A549 (cell line): Measurements from ENCODE around the gene TSPAN15. TPM values are rescaled to one million over a fixed set of nuclear protein-coding genes. Genes with fewer than 3 reads are reported as not detected.

ENCODE experiments used
- ATAC-seq, 2 experiments: fragments of 200-7000 bp in 1 of 2; fragments of >200 bp in 1 of 2; cut with Nextera tagmentation in 1 of 2; cut with Tn5 transposase in 1 of 2; 3 replicates each; pipeline versions ENCODE4 v1.8.0 to v1.9.1; 2018 to 2020; ENCODE audit warnings: mild to moderate bottlenecking in 1 of 2, moderate library complexity in 1 of 2
- CTCF ChIA-PET: fragments of 300-600 bp; sonication (Branson Sonifier 250); formaldehyde crosslinking; extraction: SDS; loops from one replicate; lab custom pipeline; 2021; ENCODE audit warnings: antibody characterized with exemption, inconsistent platforms; lab: Yijun Ruan, JAX
- POLR2A ChIA-PET: fragments of 350-600 bp; formaldehyde crosslinking; extraction: SDS; loops from one replicate; lab custom pipeline; 2021; ENCODE audit warnings: antibody characterized with exemption, inconsistent platforms; lab: Yijun Ruan, JAX
- DNase-seq, 2 experiments: peaks; one replicate each; pipeline versions ENCODE4 v3.0.0 to v3.0.0-alpha.2; 2011 to 2016; ENCODE audit warnings: low read depth in 1 of 2, low spot score in 1 of 2
- FAIRE-seq: peaks from 2 replicates; lab custom pipeline; 2011; peaks lifted over from hg19 to GRCh38; lab: Jason Lieb, UNC
- H3K27ac ChIP-seq, 2 experiments: fragments of >200 bp; sonication (Bioruptor Twin); formaldehyde crosslinking; 3 replicates each; pipeline ENCODE4 v1.5.1; 2016 to 2017
- H3K4me1 ChIP-seq: fragments of >200 bp; sonication (Bioruptor Twin); formaldehyde crosslinking; 3 replicates; pipeline ENCODE4 v1.6.1; 2016
- H3K4me2 ChIP-seq: fragments of >200 bp; sonication (Bioruptor Twin); formaldehyde crosslinking; 3 replicates; pipeline ENCODE4 v1.6.1; 2016
- H3K4me3 ChIP-seq: fragments of >200 bp; sonication (Bioruptor Twin); formaldehyde crosslinking; 3 replicates; pipeline ENCODE4 v1.5.1; 2016
- H3K9me3 ChIP-seq: fragments of >200 bp; sonication (Bioruptor Twin); formaldehyde crosslinking; 3 replicates; pipeline ENCODE4 v1.6.1; 2016
- CBX2 ChIP-seq: fragments of 200-600 bp; sonication (generic); IDR thresholded peaks from 2 replicates; pipeline ENCODE4 v1.6.1; 2016; ENCODE audit warnings: low read depth, mild to moderate bottlenecking, borderline replicate concordance
- E2F6 ChIP-seq: IDR thresholded peaks from 2 replicates; pipeline ENCODE4 v1.6.1; 2012; ENCODE audit warnings: low read depth, borderline replicate concordance
- EHF ChIP-seq: fragments of 250-450 bp; sonication (Bioruptor Pico); IDR thresholded peaks from 2 replicates; pipeline ENCODE4 v1.5.0; 2020; ENCODE audit warnings: mild to moderate bottlenecking
- EHMT2 ChIP-seq: fragments of 200-600 bp; sonication (generic); IDR thresholded peaks from 2 replicates; pipeline ENCODE4 v1.6.1; 2016; ENCODE audit warnings: antibody characterized with exemption, low read depth, mild to moderate bottlenecking, moderate library complexity
- EP300 ChIP-seq, 2 experiments: fragments of >200 bp; sonication (Bioruptor Twin); formaldehyde crosslinking; IDR thresholded peaks; 2 replicates in 1 of 2; 3 replicates in 1 of 2; pipeline ENCODE4 v1.6.1; 2016 to 2017
- FOSB ChIP-seq: fragments of 250-450 bp; sonication (Bioruptor Pico); IDR thresholded peaks from 2 replicates; pipeline ENCODE4 v1.5.0; 2020; ENCODE audit warnings: mild to moderate bottlenecking, moderate library complexity
- FOXS1 ChIP-seq: fragments of 250-450 bp; sonication (Bioruptor Pico); IDR thresholded peaks from 2 replicates; pipeline ENCODE4 v1.5.0; 2020; ENCODE audit warnings: mild to moderate bottlenecking, moderate library complexity
- HDAC2 ChIP-seq: fragments of 200-600 bp; sonication (generic); IDR thresholded peaks from 2 replicates; pipeline ENCODE4 v1.6.1; 2016
- HEYL ChIP-seq: fragments of 250-450 bp; sonication (Bioruptor Pico); IDR thresholded peaks from 2 replicates; pipeline ENCODE4 v1.8.0; 2021; ENCODE audit warnings: mild to moderate bottlenecking, moderate library complexity
- HMGXB4 ChIP-seq: fragments of 250-450 bp; sonication (Bioruptor Pico); IDR thresholded peaks from 2 replicates; pipeline ENCODE4 v1.5.0; 2021; ENCODE audit warnings: mild to moderate bottlenecking, moderate library complexity, borderline replicate concordance
- HOXB13 ChIP-seq: fragments of 250-450 bp; sonication (Bioruptor Pico); IDR thresholded peaks from 2 replicates; pipeline ENCODE4 v1.5.0; 2020; ENCODE audit warnings: low read depth, mild to moderate bottlenecking, moderate library complexity
- JUN ChIP-seq, 2 experiments: fragments of >200 bp; sonication (Bioruptor Twin); formaldehyde crosslinking; IDR thresholded peaks; 2 replicates in 1 of 2; 3 replicates in 1 of 2; pipeline ENCODE4 v1.6.1; 2016 to 2017
- KDM5A ChIP-seq: fragments of 200-600 bp; sonication (generic); IDR thresholded peaks from 2 replicates; pipeline ENCODE4 v1.6.1; 2016; ENCODE audit warnings: antibody characterized with exemption, mild to moderate bottlenecking
- MAZ ChIP-seq: fragments of 150-350 bp; IDR thresholded peaks from 2 replicates; pipeline ENCODE4 v1.6.1; 2014; ENCODE audit warnings: antibody characterized with exemption, low read depth, low read length, borderline replicate concordance
- POLR2AphosphoS2 ChIP-seq: conservative IDR thresholded peaks from 2 replicates; pipeline ENCODE4 v1.6.1; 2012; ENCODE audit warnings: low read length, improper control_type of control experiment, inconsistent platforms
- RNF2 ChIP-seq: fragments of 200-600 bp; sonication (generic); IDR thresholded peaks from 2 replicates; pipeline ENCODE4 v1.6.1; 2016; ENCODE audit warnings: low read depth, mild to moderate bottlenecking, antibody characterized with exemption, moderate library complexity, borderline replicate concordance
- ZC3H11A ChIP-seq: fragments of 450-650 bp; IDR thresholded peaks from 2 replicates; pipeline ENCODE4 v1.6.1; 2014; ENCODE audit warnings: antibody characterized with exemption, mild to moderate bottlenecking
- ZFP36 ChIP-seq: fragments of 450-650 bp; IDR thresholded peaks from 2 replicates; pipeline ENCODE4 v1.6.1; 2014; ENCODE audit warnings: borderline replicate concordance; ENCODE audit not compliant: partially characterized antibody
- ZNF302 ChIP-seq: fragments of 250-450 bp; sonication (Bioruptor Pico); IDR thresholded peaks from 2 replicates; pipeline ENCODE4 v1.9.0; 2021; ENCODE audit warnings: inconsistent platforms, mild to moderate bottlenecking, moderate library complexity
- WGBS: methylation state at CpG from one replicate; pipeline ENCODE4 v1.1.6; 2017; ENCODE audit errors: missing lambda C conversion rate; 5-methylcytosine and 5-hydroxymethylcytosine counted together
- polyA plus RNA-seq, 4 experiments: library from polyadenylated mRNA; depleted of rRNA in 3 of 4; stranded (reverse); fragments of >200 nt; fragmentation: RNase III in 1 of 4; extraction: RNeasy Plus Mini Kit Qiagen cat#74134 plus additional on column Dnase treatment in 1 of 4; gene quantifications; 2 replicates in 3 of 4; 3 replicates in 1 of 4; pipeline ENCODE4 v1.2.3, GENCODE V29; 2011 to 2017
- TF ChIP-seq, protein P1 (sequence below): fragments of 150-350 bp; IDR thresholded peaks from 2 replicates; pipeline ENCODE4 v1.6.1; 2014; ENCODE audit warnings: low read depth, mild to moderate bottlenecking, low read length
- TF ChIP-seq, protein P2 (sequence below): fragments of 450-650 bp; IDR thresholded peaks from 2 replicates; pipeline ENCODE4 v1.6.1; 2014; ENCODE audit warnings: antibody characterized with exemption
- TF ChIP-seq, protein P3 (sequence below): fragments of >200 bp; sonication (Bioruptor Twin); formaldehyde crosslinking; IDR thresholded peaks from 2 replicates; pipeline ENCODE4 v1.6.1; 2016
- TF ChIP-seq, protein P4 (sequence below): IDR thresholded peaks from 2 replicates; pipeline ENCODE4 v1.6.1; 2012
- TF ChIP-seq, protein P5 (sequence below): IDR thresholded peaks from 2 replicates; pipeline ENCODE4 v1.6.1; 2012

Gene TSPAN15
- polyA plus RNA-seq, 2 of the 4 experiments (the other 2 are of a cell fraction), result 49.3 to 89.6 TPM

DNA sequence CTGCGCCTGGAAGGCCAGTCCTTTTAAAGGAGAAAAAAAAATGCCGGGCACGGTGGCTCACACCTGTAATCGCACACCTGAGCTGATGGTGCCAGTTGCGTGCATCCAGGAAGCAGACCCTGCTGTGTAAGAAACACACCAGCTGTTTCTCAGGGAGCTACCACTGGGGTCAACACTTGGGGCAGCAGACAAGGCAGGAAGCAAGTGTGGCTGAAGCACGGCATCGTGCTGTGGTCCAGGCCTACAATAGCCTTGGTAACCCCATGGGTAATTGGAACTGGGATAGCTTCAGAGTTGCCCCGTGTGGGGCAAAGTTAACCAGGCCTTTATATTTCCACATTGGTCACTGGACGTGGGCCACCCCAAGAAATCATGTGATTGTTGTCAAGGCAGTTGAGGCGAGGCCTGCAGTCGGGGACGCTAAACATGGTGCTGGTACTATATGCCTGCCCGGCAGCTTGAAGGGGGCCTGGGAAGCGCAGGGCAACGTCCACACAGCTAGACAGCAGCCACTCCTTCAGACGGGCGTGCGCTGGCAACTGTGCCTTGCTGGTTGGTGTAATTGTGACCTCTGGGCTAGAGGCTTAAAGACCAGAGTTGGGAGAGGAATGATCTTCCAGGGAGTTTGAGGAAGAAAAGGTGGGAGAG, 32.0 kb upstream of the TSPAN15 start:
- no peak overlapping the region for H3K27ac ChIP-seq
- 92% methylated on average over 18 of the region's 18 CpGs for WGBS
- H3K4me2 ChIP-seq, result no peak overlapping the region
- no peaks in the 10 kb centered on the region for H3K9me3 ChIP-seq
- DNase-seq (no peak), ATAC-seq (no peak), FAIRE-seq (no peak)
- CTCF ChIA-PET, result interaction anchor here (0.9 to 5.5 kb wide), 12 partner anchors 8 to 368 kb away, joined by 3 to 44 read pairs (median 7); partner anchors contain the start of gene TSPAN15
- H3K4me1 ChIP-seq, result peaks cover 11% of the 10 kb centered on the region
- POLR2A ChIA-PET, result no interaction called here
- no peak for TF ChIP-seq EHMT2
- no peak overlapping the region for H3K4me3 ChIP-seq

GRCh38 chr10:69419744-69420126, 31.5 kb upstream of the TSPAN15 start:
- H3K27ac ChIP-seq, result no peak overlapping the region
- TF ChIP-seq, protein P1, sequence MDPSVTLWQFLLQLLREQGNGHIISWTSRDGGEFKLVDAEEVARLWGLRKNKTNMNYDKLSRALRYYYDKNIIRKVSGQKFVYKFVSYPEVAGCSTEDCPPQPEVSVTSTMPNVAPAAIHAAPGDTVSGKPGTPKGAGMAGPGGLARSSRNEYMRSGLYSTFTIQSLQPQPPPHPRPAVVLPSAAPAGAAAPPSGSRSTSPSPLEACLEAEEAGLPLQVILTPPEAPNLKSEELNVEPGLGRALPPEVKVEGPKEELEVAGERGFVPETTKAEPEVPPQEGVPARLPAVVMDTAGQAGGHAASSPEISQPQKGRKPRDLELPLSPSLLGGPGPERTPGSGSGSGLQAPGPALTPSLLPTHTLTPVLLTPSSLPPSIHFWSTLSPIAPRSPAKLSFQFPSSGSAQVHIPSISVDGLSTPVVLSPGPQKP, result no peak
- TF ChIP-seq CBX2 (no peak), EP300 (IDR thresholded peaks at IDR 0.05) (no peak), JUN (IDR thresholded peaks at IDR 0.05) (no peak), FOSB (CRISPR knock-in tag) (no peak), HEYL (CRISPR knock-in tag) (no peak), KDM5A (no peak), HOXB13 (CRISPR knock-in tag) (no peak), HDAC2 (no peak), EHMT2 (no peak), RNF2 (no peak), ZFP36 (no peak)
- TF ChIP-seq, protein P2, sequence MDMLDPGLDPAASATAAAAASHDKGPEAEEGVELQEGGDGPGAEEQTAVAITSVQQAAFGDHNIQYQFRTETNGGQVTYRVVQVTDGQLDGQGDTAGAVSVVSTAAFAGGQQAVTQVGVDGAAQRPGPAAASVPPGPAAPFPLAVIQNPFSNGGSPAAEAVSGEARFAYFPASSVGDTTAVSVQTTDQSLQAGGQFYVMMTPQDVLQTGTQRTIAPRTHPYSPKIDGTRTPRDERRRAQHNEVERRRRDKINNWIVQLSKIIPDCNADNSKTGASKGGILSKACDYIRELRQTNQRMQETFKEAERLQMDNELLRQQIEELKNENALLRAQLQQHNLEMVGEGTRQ, result no peak
- TF ChIP-seq, protein P3, sequence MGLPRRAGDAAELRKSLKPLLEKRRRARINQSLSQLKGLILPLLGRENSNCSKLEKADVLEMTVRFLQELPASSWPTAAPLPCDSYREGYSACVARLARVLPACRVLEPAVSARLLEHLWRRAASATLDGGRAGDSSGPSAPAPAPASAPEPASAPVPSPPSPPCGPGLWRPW, result no peak
- TF ChIP-seq, protein P4, sequence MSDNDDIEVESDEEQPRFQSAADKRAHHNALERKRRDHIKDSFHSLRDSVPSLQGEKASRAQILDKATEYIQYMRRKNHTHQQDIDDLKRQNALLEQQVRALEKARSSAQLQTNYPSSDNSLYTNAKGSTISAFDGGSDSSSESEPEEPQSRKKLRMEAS, result no peak
- TF ChIP-seq, protein P5, sequence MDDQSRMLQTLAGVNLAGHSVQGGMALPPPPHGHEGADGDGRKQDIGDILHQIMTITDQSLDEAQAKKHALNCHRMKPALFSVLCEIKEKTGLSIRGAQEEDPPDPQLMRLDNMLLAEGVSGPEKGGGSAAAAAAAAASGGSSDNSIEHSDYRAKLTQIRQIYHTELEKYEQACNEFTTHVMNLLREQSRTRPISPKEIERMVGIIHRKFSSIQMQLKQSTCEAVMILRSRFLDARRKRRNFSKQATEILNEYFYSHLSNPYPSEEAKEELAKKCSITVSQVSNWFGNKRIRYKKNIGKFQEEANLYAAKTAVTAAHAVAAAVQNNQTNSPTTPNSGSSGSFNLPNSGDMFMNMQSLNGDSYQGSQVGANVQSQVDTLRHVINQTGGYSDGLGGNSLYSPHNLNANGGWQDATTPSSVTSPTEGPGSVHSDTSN, result no peak
- H3K9me3 ChIP-seq, result no peaks in the 10 kb centered on the region
- ChIA-PET POLR2A (no interaction called here), CTCF (interaction anchor here (1.3 to 5.5 kb wide), 7 partner anchors 8 to 224 kb away, joined by 4 to 44 read pairs (median 8); partner anchors contain the start of gene TSPAN15)
- 89% methylated on average over 11 of the region's 11 CpGs for WGBS
- no peak overlapping the region for H3K4me2 ChIP-seq
- no peak for DNase-seq
- H3K4me3 ChIP-seq, result no peak overlapping the region
- no peak for ATAC-seq
- no peak for FAIRE-seq
- peaks cover 11% of the 10 kb centered on the region for H3K4me1 ChIP-seq

GRCh38 chr10:69421611-69422308, 29.5 kb upstream of the TSPAN15 start:
- no peak overlapping the region for H3K4me3 ChIP-seq
- H3K9me3 ChIP-seq, result no peaks in the 10 kb centered on the region
- no peak for DNase-seq
- CTCF ChIA-PET, result interaction anchor here (1.2 to 5.4 kb wide), 5 partner anchors 14 to 222 kb away, joined by 3 to 31 read pairs (median 23); no protein-coding TSS in a partner anchor
- POLR2A ChIA-PET, result no interaction called here
- no peak for ATAC-seq
- 80% methylated on average over 13 of the region's 13 CpGs for WGBS
- FAIRE-seq, result no peak
- H3K4me1 ChIP-seq, result peaks cover 24% of the 10 kb centered on the region
- no peak overlapping the region for H3K4me2 ChIP-seq
- H3K27ac ChIP-seq, result no peak overlapping the region
- TF ChIP-seq EHMT2 (no peak), ZNF302 (CRISPR knock-in tag) (no peak), FOXS1 (no peak), POLR2AphosphoS2 (no peak), HMGXB4 (CRISPR knock-in tag) (no peak), ZFP36 (no peak), CBX2 (no peak), E2F6 (no peak), MAZ (no peak), HOXB13 (CRISPR knock-in tag) (no peak), EHF (no peak), HDAC2 (no peak), ZC3H11A (no peak)
- TF ChIP-seq, protein P3, result no peak
